Sigmoid colon (tissue), 4 donors: Measurements from ENCODE around the gene UBLCP1.

Experiments used
- CTCF ChIP-seq, 4 experiments: fragments of 450-650 bp in 3 of 4; fragments of 200-600 bp in 1 of 4; IDR thresholded peaks; one replicate each; pipeline ENCODE4 v1.5.1; 2016 to 2019; ENCODE audit warnings: antibody characterized with exemption in 4 of 4, mild to moderate bottlenecking in 3 of 4, moderate library complexity in 2 of 4
- EP300 ChIP-seq, 4 donors: sonication (generic); formaldehyde crosslinking; IDR thresholded peaks; one replicate each; pipeline ENCODE4 v1.6.1; 2017; ENCODE audit warnings: antibody characterized with exemption in 4 of 4
- POLR2A ChIP-seq, 2 donors: fragments of 450-650 bp; IDR thresholded peaks; one replicate each; pipeline ENCODE4 v1.6.1; 2016; ENCODE audit warnings: antibody characterized with exemption in 2 of 2, mild to moderate bottlenecking in 2 of 2, moderate library complexity in 2 of 2
- POLR2AphosphoS5 ChIP-seq, 4 donors: sonication (generic); formaldehyde crosslinking; IDR thresholded peaks; one replicate each; pipeline ENCODE4 v1.6.1; 2017; ENCODE audit warnings: antibody characterized with exemption in 4 of 4

- TF ChIP-seq EP300 (IDR thresholded peaks at IDR 0.05) (no peak), CTCF (IDR thresholded peaks at IDR 0.05) (no peak), POLR2A (IDR thresholded peaks at IDR 0.05) (no peak), POLR2AphosphoS5 (IDR thresholded peaks at IDR 0.05) (no peak)
Observed at GRCh38 chr5:159242656-159243055, 20.4 kb upstream of the UBLCP1 start.
